ENCODE data around the gene VAV2. TPM values are rescaled to one million over a fixed set of nuclear protein-coding genes. Genes with fewer than 3 reads are reported as not detected.

VAV2 gene, protein sequence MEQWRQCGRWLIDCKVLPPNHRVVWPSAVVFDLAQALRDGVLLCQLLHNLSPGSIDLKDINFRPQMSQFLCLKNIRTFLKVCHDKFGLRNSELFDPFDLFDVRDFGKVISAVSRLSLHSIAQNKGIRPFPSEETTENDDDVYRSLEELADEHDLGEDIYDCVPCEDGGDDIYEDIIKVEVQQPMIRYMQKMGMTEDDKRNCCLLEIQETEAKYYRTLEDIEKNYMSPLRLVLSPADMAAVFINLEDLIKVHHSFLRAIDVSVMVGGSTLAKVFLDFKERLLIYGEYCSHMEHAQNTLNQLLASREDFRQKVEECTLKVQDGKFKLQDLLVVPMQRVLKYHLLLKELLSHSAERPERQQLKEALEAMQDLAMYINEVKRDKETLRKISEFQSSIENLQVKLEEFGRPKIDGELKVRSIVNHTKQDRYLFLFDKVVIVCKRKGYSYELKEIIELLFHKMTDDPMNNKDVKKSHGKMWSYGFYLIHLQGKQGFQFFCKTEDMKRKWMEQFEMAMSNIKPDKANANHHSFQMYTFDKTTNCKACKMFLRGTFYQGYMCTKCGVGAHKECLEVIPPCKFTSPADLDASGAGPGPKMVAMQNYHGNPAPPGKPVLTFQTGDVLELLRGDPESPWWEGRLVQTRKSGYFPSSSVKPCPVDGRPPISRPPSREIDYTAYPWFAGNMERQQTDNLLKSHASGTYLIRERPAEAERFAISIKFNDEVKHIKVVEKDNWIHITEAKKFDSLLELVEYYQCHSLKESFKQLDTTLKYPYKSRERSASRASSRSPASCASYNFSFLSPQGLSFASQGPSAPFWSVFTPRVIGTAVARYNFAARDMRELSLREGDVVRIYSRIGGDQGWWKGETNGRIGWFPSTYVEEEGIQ
- total RNA-seq = 11.5 and 12.5 TPM in 2 replicates

DNA sequence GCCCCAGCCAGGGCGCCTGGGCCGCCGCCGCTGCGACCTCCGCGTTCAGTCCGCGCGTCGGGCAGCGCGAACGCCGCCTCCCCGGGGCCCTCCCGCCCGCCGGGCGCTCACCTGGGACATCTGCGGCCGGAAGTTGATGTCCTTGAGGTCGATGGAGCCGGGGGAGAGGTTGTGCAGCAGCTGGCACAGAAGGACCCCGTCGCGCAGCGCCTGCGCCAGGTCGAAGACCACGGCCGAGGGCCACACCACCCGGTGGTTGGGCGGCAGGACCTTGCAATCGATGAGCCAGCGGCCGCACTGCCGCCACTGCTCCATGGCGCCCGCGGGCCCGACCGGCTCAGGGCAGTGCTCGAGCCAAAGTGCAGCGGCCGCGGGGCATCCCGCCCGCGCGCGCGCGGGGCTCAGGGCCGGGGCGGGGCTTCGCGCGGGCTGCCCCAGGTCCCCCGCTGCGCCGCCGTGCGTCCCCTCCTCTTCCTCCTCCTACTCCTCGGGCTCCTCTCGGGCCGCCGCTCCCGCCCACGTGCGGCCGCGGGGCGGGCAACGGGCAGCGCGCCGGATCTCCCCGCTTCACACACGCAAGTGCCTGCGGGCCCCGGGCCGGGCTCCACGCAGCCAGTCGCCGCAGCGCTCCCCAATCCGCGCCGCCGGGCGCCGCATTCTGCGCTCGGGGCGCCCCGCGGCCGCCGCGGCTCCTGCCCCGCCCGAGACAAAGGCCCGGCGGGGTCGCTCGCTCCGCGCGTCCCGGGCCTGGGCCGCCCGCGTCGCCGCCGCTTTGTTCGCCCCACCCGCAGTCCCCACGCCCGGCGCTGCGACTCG lies at the start of gene VAV2:
TSS of gene VAV2 (minus strand) at position 361 of the 816 bp plus-strand sequence. CDS start at position 315, 46 bp downstream.

DNA sequence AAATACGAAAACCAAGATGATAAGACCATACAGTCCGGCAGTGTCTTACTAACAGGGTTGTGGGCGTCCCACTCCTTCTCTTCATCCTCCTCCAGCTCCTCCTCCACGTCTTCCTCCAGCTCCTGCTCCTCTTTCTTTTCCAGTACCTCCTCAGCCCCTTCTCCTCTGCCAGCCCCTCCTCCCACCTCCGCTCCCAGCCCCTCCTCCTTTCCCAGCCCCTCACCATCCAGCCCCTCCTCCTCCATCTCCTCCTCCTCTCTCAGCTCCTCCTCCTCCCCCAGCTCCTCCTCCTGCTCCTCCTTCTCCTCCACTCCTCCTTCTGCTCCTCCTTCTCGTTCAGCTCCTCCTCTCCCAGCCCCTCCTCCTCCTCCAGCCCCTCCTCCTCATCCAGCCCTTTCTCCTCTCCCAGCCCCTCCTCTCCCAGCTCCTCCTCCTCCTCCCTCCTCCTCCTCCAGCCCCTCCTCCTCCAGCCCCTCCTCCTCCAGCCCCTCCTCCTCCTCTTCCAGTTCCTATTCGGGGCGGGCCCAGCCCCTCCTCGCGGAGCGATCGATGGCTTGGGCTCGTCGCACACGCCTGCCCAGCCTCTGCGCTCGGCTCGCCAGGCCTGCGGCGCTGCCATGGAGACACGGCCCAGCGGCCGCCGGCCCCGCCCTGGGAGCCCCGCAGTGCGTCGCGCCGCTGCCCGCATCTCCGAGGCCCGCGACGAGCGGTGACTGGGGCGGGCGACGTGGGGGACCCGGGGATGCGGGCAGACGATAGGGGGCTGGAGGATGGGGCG lies 32.9 kb upstream of the VAV2 start, which contains the start of gene BRD3OS:
TSS of gene BRD3OS (plus strand) at position 654 of the 778 bp plus-strand sequence. CDS start 1,267 bp downstream, outside the sequence.

DNA sequence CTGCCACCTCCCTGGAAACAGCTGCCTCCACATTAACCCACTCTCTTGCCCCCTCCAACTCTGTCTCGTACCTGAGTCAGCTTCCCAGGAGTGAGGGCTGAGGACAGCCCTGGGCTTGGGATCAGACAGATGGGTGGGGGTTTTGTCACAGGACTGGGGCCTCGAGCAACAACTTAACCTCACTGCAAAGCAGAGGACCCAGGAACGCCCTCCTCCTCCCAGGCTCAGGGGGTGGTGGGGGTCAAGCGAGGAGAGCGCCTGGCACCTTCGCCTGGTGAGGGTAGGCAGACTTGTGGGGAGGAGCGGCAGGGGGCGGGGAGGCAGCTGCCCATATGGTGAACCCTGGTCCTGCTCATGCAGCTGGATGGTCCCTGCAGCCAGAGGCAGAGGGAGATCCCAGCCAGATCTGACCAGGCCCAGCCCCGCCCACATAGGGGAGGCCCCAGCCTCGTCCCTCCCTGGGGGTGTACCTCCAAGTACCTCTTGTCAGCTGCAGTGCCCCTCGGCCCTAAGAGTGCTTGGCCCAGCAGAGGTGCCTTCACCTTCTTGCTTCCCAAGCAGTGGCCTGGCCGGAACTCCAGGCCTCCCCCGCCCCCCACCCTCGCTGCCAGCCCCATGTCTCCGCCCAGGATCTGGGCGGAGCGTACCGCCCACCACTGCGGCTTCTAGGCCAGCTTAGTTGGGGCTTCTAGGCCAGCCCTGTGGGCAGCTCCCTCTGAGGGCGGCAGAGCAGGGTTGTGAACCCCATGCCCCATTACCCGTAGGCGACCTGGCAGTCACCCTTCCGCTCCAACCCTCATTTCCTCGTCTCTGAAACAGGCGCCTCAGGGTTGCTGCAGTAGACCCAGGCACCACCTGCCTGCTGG lies 254.1 kb downstream of the VAV2 start, which contains the start of gene SARDH:
TSS of gene SARDH (minus strand) at position 579 of the 866 bp plus-strand sequence. CDS start 4,179 bp downstream, outside the sequence.

Other genes with a start within 250 kb of the VAV2 start
- 10.2 and 13.1 TPM in 2 replicates for gene BRD3OS, start 33.2 kb upstream of the VAV2 start, total RNA-seq
- gene BRD3, start 75.7 kb upstream of the VAV2 start, total RNA-seq = 6.0 and 7.6 TPM in 2 replicates
- 8.8 and 9.6 TPM in 2 replicates for gene WDR5, start 143.8 kb upstream of the VAV2 start, total RNA-seq
- not detected in 2 replicates for gene RNU6ATAC, start 172.2 kb upstream of the VAV2 start, total RNA-seq